SK-N-SH (cell line): ENCODE data around the gene MANF.

ENCODE experiments used
- GABPA ChIP-seq: IDR thresholded peaks from 2 replicates; pipeline ENCODE4 v1.4.0; 2012; ENCODE audit warnings: low read depth, mild to moderate bottlenecking
- TAF1 ChIP-seq: IDR thresholded peaks from 2 replicates; pipeline ENCODE4 v1.6.1; 2012; ENCODE audit warnings: low read depth, mild to moderate bottlenecking, low read length, moderate library complexity, borderline replicate concordance

DNA sequence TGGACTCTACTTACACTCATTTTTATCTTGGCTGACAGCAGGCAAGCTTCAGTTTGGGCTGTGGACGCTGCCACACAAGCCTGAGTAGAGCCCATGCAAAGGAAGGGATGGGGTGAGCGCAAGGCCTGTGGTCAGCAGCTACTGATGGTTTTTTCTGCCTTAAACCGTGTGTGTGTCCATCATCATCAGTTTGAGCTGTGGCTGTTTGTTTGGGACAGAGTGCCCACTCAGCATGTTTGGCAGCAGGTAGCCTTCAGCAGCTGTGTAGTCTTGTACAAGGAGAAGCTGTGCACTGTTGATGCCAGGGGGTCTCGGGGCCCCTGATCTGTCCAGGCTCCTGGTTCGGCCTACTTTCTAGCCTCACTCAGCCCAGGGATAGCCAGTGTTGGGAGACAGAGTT is 9.4 kb downstream of the MANF start:
- no peak for TF ChIP-seq GABPA
- TF ChIP-seq TAF1: no peak
